Globus pallidus (tissue), 1 donor: ENCODE data around the gene SDS.
A peak's percentile ranks its signal among the peaks of the same experiment; 100 is the strongest.
"Not testable (repeated sequence)": the region's sequence is repeated elsewhere in the genome, so short reads cannot be mapped to it uniquely, and the experiment has no call there.

Experiments
- DNase-seq: peaks from one replicate; pipeline ENCODE4 v3.0.0-alpha.2; 2015; ENCODE audit warnings: low spot score

Gene SDS

DNA sequence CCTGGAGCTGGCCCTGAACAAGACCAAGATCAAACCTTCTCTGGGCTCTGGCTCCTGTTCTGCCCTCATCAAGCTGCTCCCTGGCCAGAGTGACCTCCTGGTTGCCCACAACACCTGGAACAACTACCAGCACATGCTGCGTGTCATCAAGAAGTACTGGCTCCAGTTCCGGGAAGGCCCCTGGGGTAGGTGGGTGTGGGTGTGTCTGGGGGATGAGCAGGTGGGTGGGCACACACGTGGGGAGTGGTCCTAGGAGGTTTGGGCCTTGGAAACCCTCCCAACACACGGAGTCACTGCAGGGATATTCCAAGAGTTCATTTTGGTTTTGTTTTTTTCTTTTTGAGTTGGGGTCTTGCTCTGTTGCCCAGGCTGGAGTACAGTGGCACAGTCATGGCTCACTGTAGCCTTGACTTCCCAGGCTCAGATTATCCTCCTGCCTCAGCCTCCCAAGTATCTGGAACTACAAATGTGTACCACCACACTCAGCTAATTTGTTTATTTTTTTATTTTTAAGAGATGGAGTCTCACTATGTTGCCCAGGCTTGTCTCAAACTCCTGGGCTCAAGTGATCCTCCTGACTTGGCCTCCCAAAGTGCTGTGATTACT, 28.8 kb downstream of the SDS start:
- no peak for DNase-seq

DNA sequence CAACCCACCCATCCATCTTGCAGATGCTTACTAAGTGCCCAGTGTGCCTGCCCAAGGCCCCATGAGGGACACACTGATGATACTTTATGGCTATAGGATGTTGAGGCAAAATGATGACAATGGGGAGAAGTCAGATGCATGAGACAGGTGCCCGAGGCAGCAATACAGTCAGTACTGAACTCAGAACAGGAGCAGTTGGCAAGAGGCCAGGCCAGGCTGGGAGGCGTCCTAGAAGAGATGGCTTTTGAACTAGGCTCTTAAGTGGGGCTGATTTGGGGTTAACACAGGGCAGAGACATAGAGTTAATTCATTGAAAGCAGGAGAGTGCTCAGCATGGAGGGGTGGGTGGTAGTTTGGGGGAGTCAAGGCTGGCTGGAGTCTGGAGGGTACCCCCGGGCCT, 29.7 kb downstream of the SDS start:
- DNase-seq, result no peak

DNA sequence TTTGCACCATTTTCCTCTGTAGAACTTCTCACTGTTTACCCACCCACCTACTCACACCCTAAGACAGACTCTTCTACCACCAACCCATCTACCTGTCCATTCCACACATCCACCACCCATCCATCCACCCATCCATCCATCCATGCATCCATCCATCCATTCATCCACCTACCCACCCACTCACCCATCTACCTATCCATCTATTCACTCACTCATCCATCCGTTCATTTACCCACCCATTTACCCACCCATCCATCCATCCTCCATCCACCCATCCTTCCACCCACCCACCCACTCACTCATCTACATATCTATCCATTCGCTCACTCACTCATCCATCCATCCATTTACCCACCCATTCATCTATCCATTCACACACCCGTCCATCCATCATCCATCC, 30.2 kb downstream of the SDS start:
- no peak for DNase-seq

DNA sequence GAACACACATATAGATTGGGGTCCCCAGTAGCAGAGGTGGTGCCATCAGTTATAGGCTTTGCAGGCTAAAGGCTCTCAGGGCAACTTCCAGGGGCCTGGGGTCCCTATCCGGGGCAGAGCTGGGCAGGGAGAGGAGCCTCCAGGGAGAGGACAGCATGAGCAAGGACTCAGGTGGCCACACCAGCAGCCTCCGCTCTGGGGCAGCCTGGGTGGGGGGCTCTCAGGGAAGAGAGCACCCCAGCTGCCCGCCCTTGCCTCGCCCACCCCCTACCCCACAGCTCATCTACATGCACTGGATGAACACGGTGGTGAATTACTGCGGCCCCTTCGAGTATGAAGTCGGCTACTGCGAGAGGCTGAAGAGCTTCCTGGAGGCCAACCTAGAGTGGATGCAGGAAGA, 31.3 kb downstream of the SDS start:
- DNase-seq, result no peak

DNA sequence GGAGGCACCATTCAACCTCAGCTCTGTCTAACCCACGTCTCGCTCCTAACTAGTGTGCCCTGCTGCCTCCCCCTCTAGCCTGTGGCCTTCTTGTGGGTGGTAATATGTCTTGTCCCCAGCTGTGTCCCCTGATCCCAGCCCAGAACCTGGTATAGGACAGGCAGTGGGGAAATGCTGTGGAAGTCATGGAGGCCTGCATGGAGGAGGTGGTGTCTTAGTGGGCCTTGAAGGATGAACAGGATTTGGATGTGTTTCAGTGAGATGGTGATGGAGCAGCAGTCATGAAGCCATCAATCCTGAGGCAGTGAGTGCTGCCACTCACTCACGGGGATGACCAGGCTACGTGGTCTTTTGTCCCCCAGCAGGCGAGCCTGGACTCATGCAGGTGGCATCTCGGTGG, 31.9 kb downstream of the SDS start:
- no peak for DNase-seq

DNA sequence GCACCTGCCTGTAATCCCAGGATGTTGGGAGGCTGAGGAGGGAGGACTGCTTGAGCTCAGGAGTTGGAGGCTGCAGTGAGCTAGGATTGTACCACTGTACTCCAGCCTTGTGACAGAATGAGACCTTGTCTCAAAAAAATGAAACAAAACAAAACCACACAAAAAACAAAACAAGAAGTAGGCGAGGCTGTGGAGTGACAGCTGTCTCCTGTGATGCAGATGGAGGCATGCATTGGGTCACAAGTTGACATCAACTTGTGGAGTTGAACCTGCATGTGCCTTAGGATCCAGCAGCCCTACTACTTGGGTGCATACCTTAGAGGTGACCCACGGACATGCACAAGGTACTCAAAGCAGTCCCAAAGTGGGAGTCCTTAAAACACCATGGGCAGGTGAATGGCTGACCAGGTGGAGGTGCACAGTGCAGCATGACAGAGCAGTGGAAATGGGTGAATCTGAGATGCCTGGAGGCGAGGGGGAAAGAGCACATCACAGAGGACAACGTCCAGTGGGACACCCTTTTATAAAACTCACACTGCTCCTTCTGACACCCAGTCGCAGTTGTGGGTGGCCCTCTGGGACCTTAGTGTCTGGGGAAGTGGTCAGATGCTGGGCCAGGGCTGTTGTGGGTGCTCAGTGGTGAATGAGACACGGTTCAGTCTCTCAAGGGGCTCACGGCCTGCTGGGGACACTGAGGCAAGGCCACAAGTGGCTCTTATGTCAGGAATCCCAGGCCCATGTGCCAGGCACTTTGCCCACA, 32.6 kb downstream of the SDS start:
- DNase-seq, result no peak

DNA sequence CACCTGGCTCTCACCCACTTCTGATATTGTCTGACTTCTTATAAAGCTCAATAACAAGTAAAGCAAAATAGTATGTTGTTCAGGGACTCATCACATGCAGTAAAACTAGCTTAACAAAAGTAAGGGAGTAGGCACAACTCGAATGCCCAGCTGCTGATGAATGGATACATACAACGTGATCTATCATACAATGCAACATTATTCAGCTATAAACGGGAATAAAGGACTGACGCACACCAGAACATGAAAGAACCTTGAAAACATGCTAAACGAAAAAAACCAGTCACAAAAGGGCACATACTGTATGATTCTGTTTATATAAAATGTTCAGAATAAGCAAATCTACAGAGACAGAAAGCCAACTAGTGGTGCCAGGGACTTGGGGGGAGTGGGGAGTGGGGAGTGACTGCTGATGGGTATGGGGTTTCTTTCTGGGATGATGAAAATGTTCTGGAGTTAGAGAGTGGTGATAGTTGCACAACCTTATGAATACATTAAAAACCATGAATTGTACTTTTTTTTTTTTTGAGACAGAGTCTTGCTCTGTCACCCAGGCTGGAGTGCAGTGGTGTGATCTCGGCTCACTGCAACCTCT, 34.2 kb downstream of the SDS start:
- peak; percentile 74 for DNase-seq

DNA sequence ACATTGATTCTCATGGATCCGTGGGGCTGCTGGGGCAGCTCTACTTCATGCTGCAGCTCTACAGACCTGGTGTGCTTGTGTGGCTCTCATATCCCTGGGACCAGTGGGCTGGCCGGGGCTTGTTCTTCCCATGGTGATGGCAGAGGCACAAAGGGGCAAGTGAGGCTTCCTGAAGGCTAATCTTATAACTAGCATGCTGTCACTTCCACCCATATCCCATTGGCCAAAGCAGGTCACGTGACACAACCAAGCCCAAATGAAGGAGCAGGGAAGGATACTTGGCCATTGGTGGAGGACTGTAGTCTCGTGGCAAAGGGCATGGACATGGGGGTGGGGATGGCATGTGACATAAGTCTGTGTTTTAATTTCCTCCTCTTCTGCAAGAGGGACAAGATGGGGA, 35.4 kb downstream of the SDS start:
- no peak for DNase-seq

DNA sequence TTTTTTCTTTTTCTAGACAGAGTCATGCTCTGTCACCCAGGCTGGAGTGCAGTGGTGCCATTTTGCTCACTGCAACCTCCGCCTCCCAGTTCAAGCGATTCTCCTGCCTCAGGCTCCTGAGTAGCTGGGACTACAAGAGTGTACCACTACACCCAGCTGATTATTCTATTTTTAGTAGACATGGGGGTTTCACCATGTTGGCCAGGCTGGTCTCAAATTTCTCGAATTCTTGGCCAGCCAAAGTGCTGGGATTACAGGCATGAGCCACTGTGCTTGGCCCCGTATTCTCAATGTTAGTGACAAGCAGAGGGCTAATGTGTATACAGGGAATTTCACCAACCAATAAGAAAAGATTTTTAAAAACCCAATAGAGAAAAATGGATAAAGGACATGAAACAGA, 36.9 kb downstream of the SDS start:
- DNase-seq, result no peak

DNA sequence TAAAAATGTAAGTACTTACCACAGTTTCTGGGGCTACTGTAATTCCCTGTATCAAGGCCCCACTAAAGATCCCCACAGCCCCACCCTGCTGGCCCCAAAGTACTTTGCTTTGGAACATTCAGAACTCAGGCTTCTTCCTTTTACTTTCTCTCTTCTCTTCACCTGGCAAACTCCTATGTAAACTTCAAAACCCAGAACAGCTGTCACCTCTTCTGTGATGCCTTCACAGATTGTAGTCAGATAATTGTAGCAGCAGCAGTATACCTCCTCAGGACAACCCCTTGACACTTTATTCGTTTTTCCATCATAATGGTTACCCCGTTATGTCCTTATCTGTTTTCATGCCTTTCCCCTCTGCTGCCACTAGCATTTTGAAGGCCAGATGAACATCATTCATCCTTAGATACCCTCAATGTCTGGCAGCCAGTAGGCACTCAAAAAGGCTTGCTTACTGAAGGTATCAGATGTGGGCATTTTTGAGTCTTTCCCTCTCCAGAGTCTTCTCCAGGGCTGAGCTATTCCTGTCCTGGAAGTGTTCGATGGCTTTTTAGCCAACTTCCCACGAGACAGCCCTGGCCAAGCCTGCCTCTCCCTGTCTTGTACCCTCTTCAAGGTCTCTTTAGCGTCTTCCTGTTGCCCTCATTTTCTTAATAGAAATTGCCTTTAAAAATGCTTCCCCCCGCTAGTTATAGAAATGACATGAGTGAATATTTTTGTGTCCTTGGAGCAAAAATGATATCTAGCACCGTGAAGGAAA, 37.9 kb downstream of the SDS start:
- DNase-seq, result no peak

DNA sequence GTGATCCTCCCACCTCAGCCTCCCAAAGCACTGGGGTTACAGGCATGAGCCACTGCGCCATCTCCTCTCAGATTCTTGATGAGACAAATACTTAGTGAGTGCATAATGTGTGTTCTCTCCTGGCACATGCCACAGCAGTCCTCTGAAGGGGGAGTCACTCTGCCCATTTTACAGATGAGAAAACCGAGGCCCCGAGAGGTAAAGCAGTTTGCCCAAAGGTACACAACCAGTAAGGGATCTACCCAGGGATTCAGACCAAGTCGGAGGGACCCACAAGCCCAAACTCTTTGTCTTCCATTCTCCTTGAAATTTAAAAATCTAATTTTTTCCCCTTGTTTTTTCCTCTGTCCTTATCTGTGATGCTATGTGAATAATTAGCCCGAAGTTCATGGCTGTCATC, 39.0 kb downstream of the SDS start:
- no peak for DNase-seq

DNA sequence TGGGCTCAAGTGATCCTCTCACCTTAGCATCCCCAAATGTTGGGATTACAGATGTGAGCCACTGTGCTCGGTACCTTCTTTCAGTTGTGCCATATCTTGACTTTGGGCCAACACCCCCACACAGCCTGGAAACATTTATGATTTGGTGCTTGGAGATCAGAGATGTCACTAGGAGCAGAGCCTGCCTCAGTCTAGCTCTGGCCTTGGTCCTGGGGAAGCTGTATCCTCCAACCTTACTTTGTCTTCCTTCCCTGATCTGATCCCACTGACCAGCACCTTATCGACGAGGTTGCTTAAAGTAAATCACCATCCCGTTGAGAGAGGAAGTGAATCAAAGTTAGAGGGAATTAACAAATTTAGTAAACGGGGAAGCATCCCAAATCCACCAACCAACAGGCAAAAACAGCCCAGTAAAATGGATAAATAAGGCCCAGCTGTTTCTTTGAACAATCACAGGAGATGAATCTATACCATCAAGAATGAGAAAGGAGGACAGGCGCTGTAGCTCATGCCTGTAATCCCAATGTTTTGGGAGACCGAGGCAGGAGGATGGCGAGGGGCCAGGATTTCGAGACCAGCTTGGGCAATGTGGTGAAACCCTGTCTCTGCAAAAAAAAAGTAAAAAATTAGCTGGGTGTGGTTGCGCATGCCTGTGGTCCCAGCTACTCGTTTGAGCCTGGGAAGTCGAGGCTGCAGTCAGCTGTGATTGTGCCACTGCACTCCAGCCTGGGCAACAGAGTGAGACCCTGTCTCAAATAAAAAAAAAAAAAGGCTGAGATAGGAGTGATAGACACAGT, 41.9 kb downstream of the SDS start:
- DNase-seq, result no peak

DNA sequence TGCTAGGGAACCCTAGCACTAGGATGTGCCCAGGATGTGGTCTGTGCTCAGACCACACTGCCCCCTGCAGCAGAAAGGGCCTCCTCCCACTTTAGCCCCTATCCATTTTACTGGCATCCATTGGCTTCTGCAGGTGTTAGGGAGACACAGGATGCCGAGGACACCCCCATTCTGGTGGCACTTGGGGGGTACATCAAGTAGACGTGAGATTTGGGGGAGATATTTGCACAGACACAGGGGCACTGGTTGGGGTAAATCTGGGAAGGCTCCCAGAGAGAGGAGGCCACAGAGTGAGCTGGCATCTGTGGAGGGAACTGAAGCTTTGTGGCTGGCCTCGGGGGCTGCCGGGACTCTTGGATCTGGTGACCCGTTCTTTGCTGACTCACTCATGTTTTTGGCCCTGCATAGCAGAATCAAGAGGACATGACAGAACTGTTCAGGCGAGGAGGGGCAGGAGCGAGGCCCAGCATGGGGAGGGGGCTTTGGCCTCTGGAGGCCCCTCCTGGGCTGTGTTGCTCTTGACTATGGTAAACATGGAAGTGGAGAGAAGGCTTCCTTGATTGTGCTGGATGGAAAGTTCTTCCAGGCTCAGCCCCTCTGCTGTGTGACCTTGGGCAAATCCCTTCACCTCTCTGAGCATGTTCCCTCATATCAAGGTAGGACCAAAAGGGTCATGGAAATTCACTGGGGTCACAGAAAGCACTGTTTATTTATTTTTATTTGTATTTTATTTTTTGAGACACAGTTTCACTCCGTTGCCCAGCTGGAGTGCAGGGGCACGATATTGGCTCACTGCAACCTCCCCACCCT, 43.5 kb downstream of the SDS start:
- DNase-seq, result no peak

DNA sequence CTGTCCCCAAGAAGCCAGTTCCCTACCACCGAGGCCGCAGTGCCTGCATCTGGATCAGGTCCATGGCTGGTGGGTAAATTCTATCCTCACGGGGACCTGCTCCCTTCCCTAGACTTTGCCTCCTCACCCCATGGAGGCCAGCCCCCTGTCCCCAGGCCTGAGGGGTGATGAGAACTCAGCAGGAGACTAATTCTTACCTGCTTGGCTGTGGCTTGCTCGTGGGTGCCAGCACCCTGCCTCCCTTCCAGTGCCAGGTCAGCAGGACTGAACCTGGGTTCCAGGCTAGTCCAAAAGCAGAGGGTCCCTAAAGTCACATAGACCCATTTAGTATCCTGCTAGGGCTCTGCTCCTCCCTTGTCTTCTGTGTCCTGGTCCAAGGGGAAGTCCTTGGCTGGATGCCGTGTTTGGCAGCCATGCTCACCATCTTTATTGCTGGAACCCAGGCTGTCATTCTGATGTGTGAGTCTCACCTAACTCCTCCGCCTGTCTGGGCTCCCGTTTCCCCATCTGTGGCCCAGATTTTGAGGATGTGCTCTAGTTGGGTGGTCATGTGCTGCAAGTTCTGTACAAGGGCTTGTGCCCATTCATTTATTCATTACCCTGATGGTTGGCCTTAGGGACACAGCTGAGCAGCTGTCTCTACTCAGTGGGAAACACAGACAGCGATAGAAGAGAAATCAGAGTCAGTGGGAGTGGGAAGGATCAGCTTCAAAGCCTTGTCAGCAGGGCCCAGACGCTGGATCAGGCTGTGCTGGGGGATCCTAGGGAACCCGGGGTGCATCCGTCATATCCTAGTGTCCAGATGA, 44.4 kb downstream of the SDS start:
- DNase-seq, result peak; percentile 75

DNA sequence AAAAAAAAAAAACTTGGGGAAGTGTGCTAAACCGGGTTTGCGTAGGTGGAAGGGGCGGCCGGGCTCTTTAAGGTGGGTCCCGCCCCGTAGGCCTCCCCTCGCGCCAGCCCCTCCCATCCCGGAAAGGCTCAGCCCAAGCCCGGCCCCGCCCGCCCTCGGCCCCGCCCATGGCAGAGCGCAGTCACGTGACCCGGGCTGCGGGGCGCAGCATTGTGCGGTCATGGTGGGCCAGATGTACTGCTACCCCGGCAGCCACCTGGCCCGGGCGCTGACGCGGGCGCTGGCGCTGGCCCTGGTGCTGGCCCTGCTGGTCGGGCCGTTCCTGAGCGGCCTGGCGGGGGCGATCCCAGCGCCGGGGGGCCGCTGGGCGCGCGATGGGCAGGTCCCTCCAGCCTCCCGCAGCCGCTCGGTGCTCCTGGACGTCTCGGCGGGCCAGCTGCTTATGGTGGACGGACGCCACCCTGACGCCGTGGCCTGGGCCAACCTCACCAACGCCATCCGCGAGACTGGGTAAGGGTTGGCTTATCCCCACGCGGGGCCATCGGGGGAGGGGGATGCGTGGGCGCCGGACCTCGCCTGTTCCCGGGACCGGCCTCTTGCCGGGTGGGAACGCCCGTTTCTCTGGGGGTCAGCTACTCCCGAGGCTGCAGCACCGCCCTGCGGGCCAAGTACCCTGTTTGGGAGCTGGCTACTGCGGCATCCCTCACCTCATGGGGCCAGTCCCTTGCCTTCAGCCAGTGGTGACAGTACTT, 45.1 kb downstream of the SDS start, which contains the start of gene PLBD2:
Gene PLBD2, plus strand, starts transcription at position 207 of the 752 bp plus-strand sequence. Its CDS starts 14 bp downstream, at position 221.
- DNase-seq, result peak; percentile 92

DNA sequence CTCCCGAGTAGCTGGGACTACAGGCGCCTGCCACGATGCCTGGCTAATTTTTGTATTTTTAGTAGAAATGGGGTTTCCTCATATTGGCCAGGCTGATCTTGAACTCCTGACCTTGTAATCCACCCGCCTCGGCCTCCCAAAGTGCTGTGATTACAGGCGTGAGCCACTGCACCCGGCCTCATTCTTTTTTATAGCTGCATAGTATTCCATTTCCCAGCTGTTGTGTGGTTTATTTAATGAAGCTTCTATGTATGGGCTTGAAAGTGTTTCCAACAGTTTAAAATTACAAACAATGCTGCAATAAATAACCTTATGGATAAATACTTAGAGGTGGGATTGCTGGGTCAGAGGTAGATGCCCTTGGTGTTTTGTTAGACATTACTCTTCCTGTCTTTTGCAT, 49.5 kb downstream of the SDS start:
- not testable (repeated sequence) for DNase-seq

DNA sequence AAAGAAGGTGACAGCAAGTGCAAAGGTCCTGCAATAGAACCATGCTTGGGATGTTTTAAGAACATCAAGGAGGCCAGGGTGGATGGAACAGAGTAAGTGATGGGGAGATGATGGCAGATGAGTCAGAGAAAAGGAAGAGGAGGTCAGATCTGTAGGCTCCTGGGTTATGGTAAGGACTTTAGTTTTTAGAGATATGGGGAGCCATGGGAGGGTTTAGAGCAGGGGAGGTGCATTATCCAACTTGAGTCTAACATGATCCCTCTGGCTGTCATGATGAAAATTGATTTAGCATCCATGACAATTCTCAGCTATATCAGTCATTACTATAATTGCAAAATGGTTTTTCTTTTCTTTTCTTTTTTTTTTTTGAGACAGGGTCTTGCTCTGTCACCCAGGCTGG, 52.6 kb downstream of the SDS start:
- no peak for DNase-seq

DNA sequence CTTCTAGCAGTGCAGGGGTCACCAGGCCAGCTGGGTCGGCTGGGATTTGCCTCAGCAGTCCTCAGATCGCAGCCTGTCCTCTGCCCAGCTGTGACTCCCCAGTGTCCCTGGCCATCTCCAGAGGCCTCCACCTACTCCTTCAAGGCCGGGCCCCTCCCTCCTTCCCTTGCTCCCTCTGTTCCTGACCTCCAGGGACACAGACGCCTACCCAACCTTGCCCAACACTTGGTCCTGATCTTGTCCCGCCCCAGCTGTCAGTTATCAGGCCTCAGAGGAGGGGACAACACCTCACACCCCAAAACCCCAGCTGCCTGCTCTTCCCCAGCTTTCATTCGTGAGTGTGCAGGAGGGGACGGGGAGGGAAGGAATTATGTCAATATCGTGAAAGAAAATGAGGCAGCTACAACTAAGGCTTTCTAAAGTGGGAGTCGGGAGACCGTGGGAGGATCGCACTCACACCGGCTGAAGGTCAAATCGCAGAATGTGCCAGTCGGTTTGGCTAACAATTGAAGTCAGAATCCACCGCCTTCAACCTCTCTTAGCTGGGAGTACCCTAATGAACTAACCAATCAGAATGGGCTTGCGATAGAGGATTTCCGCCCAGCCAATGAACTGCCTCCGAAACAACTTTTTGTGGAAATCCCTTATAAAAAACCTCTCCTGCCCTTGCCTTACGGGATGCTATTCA, 54.7 kb downstream of the SDS start:
- DNase-seq, result no peak

DNA sequence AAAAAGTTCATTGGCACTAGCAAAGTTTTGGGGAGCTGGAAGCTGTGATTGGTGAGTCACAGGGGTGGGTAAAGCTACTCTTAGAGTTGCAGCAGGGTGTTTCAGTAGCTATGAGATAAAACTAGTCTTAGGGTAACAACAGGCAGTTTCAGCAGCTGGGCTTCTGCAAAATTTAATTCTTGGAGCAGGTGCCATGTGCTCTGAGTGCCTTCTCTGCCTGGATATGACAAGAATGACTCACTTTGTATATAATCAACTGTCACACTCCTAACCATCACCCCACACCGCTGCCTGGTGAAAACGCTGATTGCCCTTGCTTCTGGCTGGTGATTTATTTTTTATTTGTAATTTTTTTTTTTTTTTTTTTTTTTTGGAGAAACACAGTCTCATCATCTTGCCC, 55.8 kb downstream of the SDS start:
- no peak for DNase-seq
